Transverse colon (tissue), 4 donors: Measurements from ENCODE around the gene PM20D2.
A peak's percentile ranks its signal among the peaks of the same experiment; 100 is the strongest.

Experiments
- CTCF ChIP-seq, 5 experiments: fragments of 200-600 bp in 3 of 5; fragments of 450-650 bp in 2 of 5; sonication (generic) in 3 of 5; IDR thresholded peaks; 1 replicate in 2 of 5; 2 replicates in 3 of 5; pipeline ENCODE4 v1.5.1; 2016 to 2017; ENCODE audit warnings: antibody characterized with exemption in 5 of 5, inconsistent platforms in 3 of 5, mild to moderate bottlenecking in 2 of 5, moderate library complexity in 1 of 5
- EP300 ChIP-seq: sonication (generic); formaldehyde crosslinking; IDR thresholded peaks from one replicate; pipeline ENCODE4 v1.6.1; 2017; ENCODE audit warnings: antibody characterized with exemption, low read depth
- POLR2A ChIP-seq: fragments of 450-650 bp; IDR thresholded peaks from one replicate; pipeline ENCODE4 v1.6.1; 2016; ENCODE audit warnings: antibody characterized with exemption, mild to moderate bottlenecking, moderate library complexity
- POLR2AphosphoS5 ChIP-seq, 3 donors: sonication (generic); formaldehyde crosslinking; IDR thresholded peaks; one replicate each; pipeline ENCODE4 v1.6.1; 2016; ENCODE audit warnings: antibody characterized with exemption in 3 of 3

DNA sequence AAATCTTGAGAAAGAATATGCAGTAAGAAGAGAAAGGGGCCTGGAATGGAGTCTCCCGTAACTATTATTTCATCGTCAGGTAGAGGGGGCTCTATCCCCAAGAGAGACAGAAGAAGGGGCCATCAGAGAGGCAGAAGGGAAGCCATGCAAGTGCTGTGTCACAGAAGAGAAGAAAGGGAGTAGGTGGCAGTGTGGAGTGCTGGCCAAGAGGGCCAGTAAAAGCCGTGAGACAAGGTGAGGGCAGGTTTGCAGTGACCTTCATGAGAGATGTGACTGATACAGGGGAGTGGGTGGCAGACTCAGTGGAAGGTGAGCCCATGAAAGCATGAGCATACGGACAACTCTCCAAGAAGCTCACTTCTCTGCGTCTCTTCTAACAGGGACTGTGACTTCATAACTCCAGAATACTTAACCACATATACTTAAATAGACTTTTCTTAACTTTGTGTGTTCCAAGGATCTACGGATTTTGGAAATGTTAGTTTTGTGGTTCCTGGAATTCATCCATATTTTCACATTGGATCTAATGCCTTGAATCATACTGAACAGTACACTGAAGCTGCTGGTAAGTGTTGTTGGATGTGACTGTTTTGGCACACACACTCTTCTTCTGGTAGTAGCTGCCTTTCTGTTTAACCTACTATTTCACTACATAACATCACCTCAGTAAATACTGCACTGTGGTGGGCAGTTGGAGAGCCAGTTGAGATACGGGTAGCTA is 15.6 kb downstream of the PM20D2 start:
- TF ChIP-seq CTCF (IDR thresholded peaks at IDR 0.05), result no peak
- peak; percentile 37 for TF ChIP-seq EP300
- TF ChIP-seq POLR2A, result no peak
- no peak for TF ChIP-seq POLR2AphosphoS5 (IDR thresholded peaks at IDR 0.05)
